ENCODE data around the gene CALCA. TPM values are rescaled to one million over a fixed set of nuclear protein-coding genes. Genes with fewer than 3 reads are reported as not detected.

Gene CALCA
- total RNA-seq, 2 experiments from 2014 or later, result not detected

DNA sequence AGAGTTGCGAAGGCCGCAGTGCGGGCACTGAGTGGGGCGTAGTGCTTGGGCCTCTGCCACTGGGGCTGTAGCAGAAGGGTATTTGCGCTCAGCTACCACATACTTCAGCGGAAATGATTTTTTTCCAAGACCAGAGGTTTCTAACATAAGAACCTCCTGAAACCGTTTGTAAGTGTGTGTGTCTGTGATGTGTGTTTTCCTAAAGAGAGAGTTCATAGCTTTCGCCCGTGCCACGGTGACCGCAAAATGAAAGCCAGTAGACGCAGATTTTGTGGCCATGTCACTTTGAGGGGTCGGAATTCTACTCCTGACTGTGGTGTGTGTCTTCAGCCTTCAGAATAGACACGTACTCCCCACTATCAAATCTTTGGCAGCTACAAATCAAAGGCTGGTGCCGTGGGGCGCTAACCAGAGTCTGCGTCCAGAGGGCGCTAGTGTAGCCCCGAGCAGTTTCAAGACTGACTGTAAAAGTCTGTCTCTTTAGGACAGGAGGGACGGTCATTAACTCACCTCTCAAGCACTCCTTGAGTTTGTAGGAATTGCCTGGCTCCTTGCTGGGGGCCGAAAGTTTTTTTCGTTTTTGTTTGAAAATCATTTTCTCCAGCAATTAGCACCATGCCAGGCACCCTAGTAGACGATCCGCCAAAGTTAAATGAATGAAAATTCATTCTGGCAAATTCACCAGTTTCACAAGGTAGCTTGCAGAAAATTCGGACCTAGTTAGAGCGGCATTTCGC lies 2.5 kb upstream of the CALCA start:
- DNase-seq, result peak; percentile 83
- Mint-ChIP-seq H3K36me3 (no peaks in the 10 kb centered on the region), H3K4me3 (peak overlapping the region; percentile 62), H3K27me3 (peaks cover 61% of the 10 kb centered on the region), H3K4me1 (ENCODE audit: low read depth) (peaks cover 26% of the 10 kb centered on the region), H3K27ac (no peak overlapping the region), H3K9me3 (no peaks in the 10 kb centered on the region)
- CTCF ChIA-PET, result interaction anchor here (0.6 to 5.4 kb wide), 27 partner anchors 8 to 1010 kb away, joined by 3 to 105 read pairs (median 4); partner anchors contain the start of genes CALCB, CYP2R1 and PSMA1
- intact Hi-C loops (cut with micrococcal nuclease), result loop anchor here (1.0 to 10.0 kb wide), 5 partner anchors 32 to 1640 kb away; no protein-coding TSS in a partner anchor
- POLR2A ChIA-PET, result interaction anchor here (1.0 to 2.1 kb wide), 2 partner anchors 67 to 99 kb away, joined by 3 to 9 read pairs; partner anchors contain the start of gene CALCB

DNA sequence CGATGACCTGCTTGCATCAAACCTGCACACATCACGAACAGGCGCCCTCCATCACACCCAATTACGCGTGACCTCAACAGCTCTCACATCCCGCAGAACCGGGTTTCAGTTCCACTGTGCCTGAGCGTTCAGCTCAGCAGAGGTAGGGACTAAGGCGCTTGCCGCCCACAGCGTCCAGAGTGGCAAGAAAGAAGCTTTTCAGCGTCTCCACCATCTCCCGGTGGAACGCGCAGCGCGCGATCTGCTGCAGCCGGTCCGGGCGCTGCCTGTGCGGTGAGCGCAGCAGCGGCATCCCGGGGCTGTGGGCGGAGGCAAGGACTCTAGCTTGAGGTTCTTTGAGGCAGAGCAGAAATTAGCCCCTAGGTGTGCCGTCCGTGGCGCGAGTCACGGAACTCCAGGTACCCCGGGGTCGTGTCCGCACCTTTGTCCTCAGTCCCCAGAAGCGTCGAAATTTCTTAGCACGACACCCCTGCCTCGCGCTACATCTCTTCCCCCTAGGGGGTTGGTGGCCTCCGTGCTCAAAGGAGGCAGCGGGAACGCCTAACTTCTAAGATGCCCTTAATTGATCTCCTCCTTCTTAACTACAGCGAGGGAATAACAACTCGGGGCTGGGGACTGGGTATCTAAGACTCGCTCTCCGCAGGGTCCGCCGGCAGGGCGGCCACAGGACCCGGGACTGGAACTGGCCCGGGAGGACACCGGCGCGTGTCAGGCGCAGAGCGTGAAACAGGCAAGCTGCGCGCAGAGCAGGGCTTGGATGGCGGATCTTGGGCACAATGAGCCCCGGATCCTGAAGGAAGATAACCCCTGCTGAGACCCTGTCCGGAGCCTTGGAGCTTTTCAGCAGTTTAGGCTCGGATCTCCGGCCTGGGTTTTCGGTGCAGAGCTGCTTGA lies 1.7 kb upstream of the CALCA start:
- ChIA-PET CTCF (interaction anchor here (0.5 to 5.4 kb wide), 28 partner anchors 10 to 1010 kb away, joined by 3 to 105 read pairs (median 4); partner anchors contain the start of genes CALCB, CYP2R1 and PSMA1), POLR2A (interaction anchor here (0.6 to 2.1 kb wide), 2 partner anchors 100 to 776 kb away, joined by 3 to 9 read pairs; partner anchors contain the start of gene CALCB)
- Mint-ChIP-seq H3K27me3 (peaks cover 69% of the 10 kb centered on the region), H3K36me3 (no peaks in the 10 kb centered on the region), H3K4me1 (ENCODE audit: low read depth) (peaks cover 26% of the 10 kb centered on the region), H3K4me3 (peak overlapping the region; percentile 62), H3K27ac (no peak overlapping the region), H3K9me3 (no peaks in the 10 kb centered on the region)
- intact Hi-C loops (cut with micrococcal nuclease), result loop anchor here (1.0 to 10.0 kb wide), 5 partner anchors 32 to 1641 kb away; no protein-coding TSS in a partner anchor
- DNase-seq, result peak; percentile 58

DNA sequence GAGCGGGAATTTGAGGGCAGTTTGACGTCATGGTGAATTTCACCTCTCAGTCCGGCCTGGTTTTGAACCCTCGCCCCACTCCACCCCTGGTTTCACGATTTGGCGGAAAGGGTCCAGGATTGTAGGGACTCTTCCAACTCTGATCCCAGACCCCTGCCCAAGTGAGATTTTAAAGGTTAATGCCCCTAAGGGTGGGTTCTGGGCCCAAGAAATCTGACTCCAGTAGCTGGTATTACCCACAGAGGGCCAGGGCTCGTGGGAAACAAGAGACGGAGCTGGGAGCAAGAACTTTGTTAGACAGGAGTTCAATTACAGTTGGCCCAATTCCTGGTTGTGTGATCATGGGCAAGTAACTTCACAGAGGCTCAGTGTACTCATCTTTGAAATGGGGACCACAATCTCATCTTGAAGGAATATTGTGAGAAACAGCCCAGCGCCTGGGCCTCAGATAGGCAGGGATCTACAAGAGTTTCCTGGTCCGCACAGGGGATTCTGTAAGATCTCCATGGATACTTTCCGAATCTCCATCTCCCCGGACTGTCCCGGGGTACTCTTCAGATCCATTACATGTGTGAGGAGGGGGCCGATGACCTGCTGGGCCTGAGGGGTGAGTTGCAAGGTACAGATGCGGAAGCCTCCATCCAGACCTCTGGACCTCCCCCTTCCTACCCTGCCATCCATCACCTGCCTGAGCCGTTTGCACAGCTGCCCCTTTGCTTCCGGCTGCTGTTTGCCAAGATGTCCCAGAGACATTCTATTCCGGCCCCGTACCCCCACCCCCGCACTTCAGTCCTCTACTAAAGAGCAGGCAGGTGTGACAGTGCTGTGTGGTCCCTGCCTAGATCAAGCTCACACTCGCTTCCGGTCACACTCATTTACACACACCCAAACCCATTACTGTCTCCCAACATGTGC lies 687 bp upstream of the CALCA start:
- H3K4me3 Mint-ChIP-seq, result peak overlapping the region; percentile 62
- peaks cover 72% of the 10 kb centered on the region for H3K27me3 Mint-ChIP-seq
- peaks cover 26% of the 10 kb centered on the region for H3K4me1 Mint-ChIP-seq (ENCODE audit: low read depth)
- intact Hi-C loops (cut with micrococcal nuclease), result loop anchor here (10.0 kb wide), 2 partner anchors 178 to 1642 kb away; no protein-coding TSS in a partner anchor
- ChIA-PET CTCF (interaction anchor here (0.7 to 5.4 kb wide), 7 partner anchors 33 to 112 kb away, joined by 3 to 105 read pairs (median 9); partner anchors contain the start of genes CALCB and CYP2R1), POLR2A (interaction anchor here (0.6 to 2.1 kb wide), 2 partner anchors 101 to 775 kb away, joined by 3 to 9 read pairs; partner anchors contain the start of gene CALCB)
- peak; percentile 18 for DNase-seq
- no peak overlapping the region for H3K27ac Mint-ChIP-seq
- H3K9me3 Mint-ChIP-seq, result no peaks in the 10 kb centered on the region
- H3K36me3 Mint-ChIP-seq, result no peaks in the 10 kb centered on the region

DNA sequence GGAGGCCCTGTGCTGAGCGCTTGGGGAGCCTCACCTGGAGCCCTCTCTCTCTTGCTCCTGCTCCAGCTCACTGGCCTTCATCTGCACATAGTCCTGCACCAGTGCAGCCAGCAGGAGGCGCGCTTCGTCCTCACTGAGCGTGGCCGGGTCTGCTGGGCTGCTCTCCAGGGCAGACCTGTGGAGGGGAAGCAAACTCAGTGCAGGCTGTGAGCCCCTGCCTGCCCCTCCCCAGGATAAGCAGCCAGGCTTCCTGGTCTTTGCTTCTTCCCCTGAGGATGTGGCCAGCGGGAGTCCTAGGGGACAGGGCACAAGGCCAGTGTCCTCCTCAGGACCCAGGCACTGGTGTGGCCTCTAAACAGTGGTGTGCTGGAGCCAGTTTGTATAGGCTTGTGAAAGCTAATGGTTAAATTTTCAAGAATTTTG lies 2.2 kb downstream of the CALCA start:
- Mint-ChIP-seq H3K36me3 (no peaks in the 10 kb centered on the region), H3K4me3 (no peak overlapping the region), H3K27me3 (peaks cover 56% of the 10 kb centered on the region), H3K9me3 (no peaks in the 10 kb centered on the region), H3K4me1 (ENCODE audit: low read depth) (peaks cover 22% of the 10 kb centered on the region), H3K27ac (no peak overlapping the region)
- ChIA-PET CTCF (interaction anchor here (0.7 to 5.9 kb wide), 11 partner anchors 9 to 298 kb away, joined by 3 to 70 read pairs (median 4); partner anchors contain the start of gene CALCB), POLR2A (no interaction called here)
- intact Hi-C loops (cut with micrococcal nuclease), result loop anchor here (1.0 to 10.0 kb wide), 5 partner anchors 36 to 1645 kb away; no protein-coding TSS in a partner anchor
- peak; percentile 80 for DNase-seq

DNA sequence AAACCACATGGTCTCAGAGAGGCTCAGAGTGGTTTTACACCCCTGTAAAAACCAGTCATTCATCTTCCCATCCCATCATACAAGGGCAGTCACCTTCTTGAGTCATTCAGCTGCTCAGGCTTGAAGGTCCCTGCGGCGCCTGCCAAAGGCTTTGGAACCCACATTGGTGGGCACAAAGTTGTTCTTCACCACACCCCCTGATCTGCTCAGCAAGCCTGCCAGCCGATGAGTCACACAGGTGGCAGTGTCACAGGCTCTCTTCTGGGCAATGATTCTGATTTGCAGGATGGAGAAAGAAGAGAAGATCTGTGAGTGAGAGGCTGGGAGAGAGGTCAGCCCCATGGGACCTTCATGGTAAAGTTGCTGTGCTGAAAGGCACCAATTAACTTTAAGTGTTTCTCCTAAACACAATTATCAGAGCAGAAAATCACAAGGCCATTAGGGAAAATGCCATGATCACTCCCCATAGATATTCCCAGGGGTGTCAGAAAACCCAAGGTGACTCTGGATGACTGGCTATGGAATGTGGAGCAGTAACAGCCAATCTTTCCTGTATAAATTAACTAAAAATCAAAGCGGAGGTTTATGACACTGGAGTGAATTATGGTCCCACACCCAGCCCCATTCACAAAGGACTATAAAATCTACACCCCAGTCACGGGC lies 4.4 kb downstream of the CALCA start:
- H3K4me1 Mint-ChIP-seq (ENCODE audit: low read depth), result peaks cover 3% of the 10 kb centered on the region
- DNase-seq, result no peak
- intact Hi-C loops (cut with micrococcal nuclease), result no loop called here
- H3K4me3 Mint-ChIP-seq, result no peak overlapping the region
- peaks cover 36% of the 10 kb centered on the region for H3K27me3 Mint-ChIP-seq
- no peak overlapping the region for H3K27ac Mint-ChIP-seq
- POLR2A ChIA-PET, result no interaction called here
- CTCF ChIA-PET, result interaction anchor here (1.2 to 5.9 kb wide), 6 partner anchors 8 to 107 kb away, joined by 4 to 70 read pairs (median 9); partner anchors contain the start of gene CALCB
- no peaks in the 10 kb centered on the region for H3K9me3 Mint-ChIP-seq
- H3K36me3 Mint-ChIP-seq, result no peaks in the 10 kb centered on the region

DNA sequence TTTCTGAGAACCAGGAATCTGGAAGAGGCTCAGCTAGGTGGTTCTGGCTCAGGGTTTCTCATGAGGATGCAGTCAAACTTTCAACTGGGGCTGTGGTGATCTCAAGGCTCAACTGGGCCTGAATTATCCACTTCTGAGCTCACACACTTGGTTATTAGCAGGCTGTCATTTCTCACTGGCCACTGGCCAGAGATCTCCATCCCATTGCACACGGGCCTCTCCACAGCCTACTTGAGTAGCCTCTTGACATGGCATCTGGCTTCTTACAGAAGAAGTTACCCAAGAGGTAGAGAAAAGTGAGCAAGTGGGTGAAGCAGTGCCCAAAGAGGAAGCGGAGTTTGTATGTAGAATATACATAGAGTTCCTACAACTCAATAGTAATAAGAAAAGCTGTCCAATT lies 16.0 kb downstream of the CALCA start:
- ChIA-PET CTCF (interaction anchor here (1.6 kb wide), 1 partner anchor 49 kb away, joined by 4 read pairs; no protein-coding TSS in a partner anchor), POLR2A (no interaction called here)
- peaks cover 2% of the 10 kb centered on the region for H3K36me3 Mint-ChIP-seq
- no peak overlapping the region for H3K4me3 Mint-ChIP-seq
- H3K27me3 Mint-ChIP-seq, result peaks cover 5% of the 10 kb centered on the region
- no peaks in the 10 kb centered on the region for H3K9me3 Mint-ChIP-seq
- H3K4me1 Mint-ChIP-seq (ENCODE audit: low read depth), result no peaks in the 10 kb centered on the region
- H3K27ac Mint-ChIP-seq, result no peak overlapping the region
- DNase-seq, result no peak
- intact Hi-C loops (cut with micrococcal nuclease), result no loop called here

DNA sequence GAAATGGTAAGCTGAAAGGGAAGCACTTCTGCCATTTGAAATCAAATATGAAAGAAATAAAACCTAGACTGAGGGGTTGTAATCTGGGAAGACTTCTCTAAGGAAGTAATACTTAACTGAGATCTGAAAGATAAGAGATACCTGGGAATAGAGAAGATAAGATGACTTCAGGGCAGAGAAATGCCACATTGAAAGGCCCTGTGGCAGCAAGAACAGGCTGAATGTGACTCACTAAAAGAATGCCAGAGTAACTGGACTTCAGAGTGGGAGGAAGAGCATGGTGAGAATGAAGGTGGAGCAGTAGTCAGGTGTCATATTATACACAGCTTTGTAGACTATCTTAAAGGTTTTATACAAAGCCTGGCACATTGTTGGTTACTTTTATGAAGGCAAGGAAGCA lies 17.6 kb downstream of the CALCA start:
- Mint-ChIP-seq H3K36me3 (no peaks in the 10 kb centered on the region), H3K4me1 (ENCODE audit: low read depth) (no peaks in the 10 kb centered on the region), H3K4me3 (no peak overlapping the region), H3K9me3 (no peaks in the 10 kb centered on the region), H3K27ac (no peak overlapping the region), H3K27me3 (peaks cover 4% of the 10 kb centered on the region)
- ChIA-PET POLR2A (no interaction called here), CTCF (interaction anchor here (1.6 to 1.9 kb wide), 2 partner anchors 20 to 46 kb away, joined by 4 to 6 read pairs; no protein-coding TSS in a partner anchor)
- intact Hi-C loops (cut with micrococcal nuclease), result no loop called here
- DNase-seq, result no peak

DNA sequence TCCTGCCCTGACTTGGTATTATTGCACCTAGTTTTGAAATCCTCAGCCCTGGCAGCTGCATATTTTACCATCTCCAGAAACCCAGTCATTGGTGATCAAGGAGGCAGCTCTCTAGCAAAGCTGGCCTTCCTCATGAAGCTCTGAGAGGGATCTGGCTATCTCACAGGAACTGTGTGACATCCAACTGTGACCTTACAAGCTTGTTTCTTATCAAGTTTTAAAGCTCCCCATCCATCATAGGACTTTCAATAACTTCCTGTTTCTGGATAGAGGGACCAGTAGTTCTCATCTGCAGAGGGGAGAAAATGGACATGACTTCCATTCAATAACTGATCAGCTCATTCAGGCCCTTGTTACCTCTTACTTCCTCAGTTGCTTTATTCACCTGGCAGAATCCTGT lies 18.2 kb downstream of the CALCA start:
- intact Hi-C loops (cut with micrococcal nuclease), result no loop called here

DNA sequence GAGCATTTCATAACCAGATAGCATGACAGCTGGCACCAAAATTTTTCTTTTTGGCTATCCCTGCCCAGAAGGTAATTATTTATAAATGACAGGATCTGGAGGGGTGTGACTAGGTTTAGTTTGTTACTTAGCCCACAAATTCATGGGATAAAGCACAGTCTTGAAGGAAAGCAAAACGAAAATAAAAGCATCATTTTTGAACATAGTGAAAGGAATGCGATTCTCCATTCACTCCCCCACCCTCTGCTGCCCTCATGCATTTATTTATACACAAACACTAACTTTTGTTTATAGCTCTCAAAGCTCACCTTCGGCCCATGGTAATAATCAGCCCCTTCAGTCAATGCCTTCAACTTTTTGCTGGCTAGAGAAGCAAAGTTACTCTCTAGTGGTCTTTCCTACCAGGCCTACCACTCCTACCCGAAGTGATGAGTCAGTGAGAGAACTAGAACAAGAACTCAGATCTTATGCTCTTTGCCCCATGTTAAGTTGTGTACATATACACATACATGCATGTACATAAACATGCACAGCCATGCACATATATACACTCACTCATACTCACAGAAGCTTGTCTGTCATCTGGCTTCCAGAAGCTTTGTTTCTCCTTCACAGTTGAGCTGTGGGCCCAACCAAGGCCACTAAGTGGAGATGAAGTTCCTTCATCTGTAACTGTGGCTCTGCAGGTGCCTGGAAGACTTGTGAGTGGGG lies 22.6 kb downstream of the CALCA start:
- ChIA-PET CTCF (interaction anchor here (1.4 to 1.6 kb wide), 3 partner anchors 26 to 125 kb away, joined by 3 to 7 read pairs (median 4); no protein-coding TSS in a partner anchor), POLR2A (no interaction called here)
- no peaks in the 10 kb centered on the region for H3K4me1 Mint-ChIP-seq (ENCODE audit: low read depth)
- no peak overlapping the region for H3K27ac Mint-ChIP-seq
- H3K4me3 Mint-ChIP-seq, result no peak overlapping the region
- no peaks in the 10 kb centered on the region for H3K9me3 Mint-ChIP-seq
- intact Hi-C loops (cut with micrococcal nuclease), result no loop called here
- H3K36me3 Mint-ChIP-seq, result no peaks in the 10 kb centered on the region
- H3K27me3 Mint-ChIP-seq, result no peaks in the 10 kb centered on the region
- DNase-seq, result no peak

More for the DNA sequence above, 18.2 kb downstream of the CALCA start:
- H3K4me1 Mint-ChIP-seq (ENCODE audit: low read depth), result no peaks in the 10 kb centered on the region
- POLR2A ChIA-PET, result no interaction called here
- no peaks in the 10 kb centered on the region for H3K9me3 Mint-ChIP-seq
- H3K27me3 Mint-ChIP-seq, result peaks cover 4% of the 10 kb centered on the region
- no peak overlapping the region for H3K4me3 Mint-ChIP-seq
- H3K36me3 Mint-ChIP-seq, result no peaks in the 10 kb centered on the region
- H3K27ac Mint-ChIP-seq, result no peak overlapping the region
- CTCF ChIA-PET, result interaction anchor here (1.6 to 1.9 kb wide), 2 partner anchors 20 to 46 kb away, joined by 4 to 6 read pairs; no protein-coding TSS in a partner anchor
- DNase-seq, result no peak

DNA sequence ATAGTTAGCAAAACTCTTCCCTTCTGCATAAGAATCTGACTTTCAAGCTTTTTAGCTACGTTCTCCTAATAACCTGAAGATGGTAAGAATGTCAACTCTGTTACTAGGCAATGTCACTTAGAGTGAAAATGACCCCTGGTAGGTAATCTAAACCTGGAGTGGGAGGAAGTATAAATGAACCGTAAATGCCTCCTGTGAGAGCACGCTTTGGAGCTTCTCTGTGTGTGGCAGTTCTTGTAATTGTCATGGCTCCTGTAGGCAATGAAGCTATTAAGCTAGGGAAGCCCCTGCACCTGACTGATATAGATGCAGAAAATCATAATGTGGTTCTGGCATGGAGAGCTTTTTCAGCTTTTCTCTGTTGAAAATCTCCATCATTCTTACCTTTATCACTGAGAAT lies 29.4 kb downstream of the CALCA start:
- intact Hi-C loops (cut with micrococcal nuclease), result no loop called here
- DNase-seq, result no peak
- Mint-ChIP-seq H3K27ac (no peak overlapping the region), H3K9me3 (no peaks in the 10 kb centered on the region), H3K4me1 (ENCODE audit: low read depth) (no peaks in the 10 kb centered on the region), H3K36me3 (peaks cover under 1% of the 10 kb centered on the region), H3K4me3 (no peak overlapping the region), H3K27me3 (no peaks in the 10 kb centered on the region)
- CTCF ChIA-PET, result interaction anchor here (1.9 kb wide), 1 partner anchor 35 kb away, joined by 8 read pairs; no protein-coding TSS in a partner anchor
- POLR2A ChIA-PET, result no interaction called here
